Adipocyte (in vitro differentiated cells): Measurements from ENCODE around the gene NUP93.
A peak's percentile ranks its signal among the peaks of the same experiment; 100 is the strongest.

Experiments used
- DNase-seq: peaks from one replicate; pipeline ENCODE4 v3.0.0-alpha.2; 2015; ENCODE audit warnings: low read depth
- H3K27me3 ChIP-seq: replicated peaks from 2 replicates; pipeline ENCODE4 v1.7.0; 2013; ENCODE audit warnings: mild to moderate bottlenecking, low read length, moderate library complexity; ENCODE audit not compliant: control insufficient read depth, insufficient read depth
- H3K36me3 ChIP-seq: 2 replicates; pipeline ENCODE4 v1.7.0; 2013; ENCODE audit warnings: low read length, mild to moderate bottlenecking, moderate library complexity; ENCODE audit not compliant: control insufficient read depth, insufficient read depth, severe bottlenecking
- H3K4me1 ChIP-seq: 2 replicates; pipeline ENCODE4 v1.7.0; 2013; ENCODE audit warnings: mild to moderate bottlenecking, low read length, moderate library complexity; ENCODE audit not compliant: control insufficient read depth, insufficient read depth
- H3K4me3 ChIP-seq: 2 replicates; pipeline ENCODE4 v1.7.0; 2013; ENCODE audit warnings: mild to moderate bottlenecking, low read length, moderate library complexity
- H3K9ac ChIP-seq: 2 replicates; pipeline ENCODE4 v1.7.0; 2013; ENCODE audit warnings: mild to moderate bottlenecking, low read length, moderate library complexity
- H3K9me3 ChIP-seq: 2 replicates; pipeline ENCODE4 v1.7.0; 2013; ENCODE audit warnings: mild to moderate bottlenecking, low read length, moderate library complexity; ENCODE audit not compliant: control insufficient read depth

The NUP93 gene

DNA sequence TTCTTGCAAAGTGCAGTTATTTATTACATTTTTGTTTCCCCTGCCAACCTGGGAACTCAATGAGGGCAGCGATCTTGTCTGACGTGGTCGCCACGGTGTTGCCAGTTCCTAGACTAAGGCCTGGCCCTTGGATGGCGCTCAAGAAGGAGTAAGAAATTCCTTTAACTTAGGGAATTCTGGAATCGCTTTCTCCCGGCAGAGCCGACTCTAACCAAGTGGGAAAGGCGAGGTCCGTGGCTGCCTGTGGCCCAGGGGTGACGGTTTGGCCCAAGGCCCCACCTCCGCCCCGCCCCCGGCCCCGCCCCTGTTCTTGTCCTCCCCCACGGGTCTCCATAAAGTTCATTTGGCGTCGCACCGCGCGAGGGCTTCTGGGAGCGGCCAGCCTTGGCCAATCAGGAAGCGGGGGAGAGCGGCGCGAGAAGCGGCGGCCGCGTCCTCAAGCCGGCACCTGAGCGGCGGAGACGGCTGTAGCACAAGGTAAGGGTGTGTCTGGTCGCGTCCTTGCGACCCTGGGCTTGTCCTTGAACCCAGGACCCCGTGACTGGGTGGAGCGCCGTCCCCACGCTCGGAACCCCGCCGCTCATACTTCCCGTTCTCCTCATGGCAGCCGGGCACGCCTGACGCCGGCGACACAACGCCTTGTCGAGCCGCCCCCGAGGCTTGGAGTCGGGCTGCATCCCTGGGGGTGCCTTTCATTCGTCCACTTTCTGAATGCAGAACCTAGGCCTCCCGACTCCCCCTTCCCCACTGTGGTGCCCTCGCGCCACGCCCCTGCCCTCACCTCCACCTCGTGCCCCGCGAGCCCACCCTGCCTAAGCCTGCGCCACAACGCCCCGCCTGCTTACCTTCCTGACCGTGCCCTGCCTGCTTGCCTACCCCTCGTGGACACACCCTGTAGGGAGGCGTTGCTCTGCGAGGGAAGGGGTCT, at the start of gene NUP93:
TSS of gene NUP93 (plus strand) at position 395 of the 928 bp plus-strand sequence. CDS start 18,119 bp downstream, outside the sequence.
- peak within 1 kb of the TSS; percentile 98 for H3K4me3 ChIP-seq
- no peaks in the 10 kb centered on the region for H3K9me3 ChIP-seq
- no peaks in the 10 kb centered on the region for H3K36me3 ChIP-seq
- peaks cover 18% of the 10 kb centered on the region for H3K4me1 ChIP-seq
- DNase-seq: peak; percentile 98
- H3K9ac ChIP-seq: peak within 1 kb of the TSS; percentile 95
- H3K27me3 ChIP-seq: no peaks in the 10 kb centered on the region

DNA sequence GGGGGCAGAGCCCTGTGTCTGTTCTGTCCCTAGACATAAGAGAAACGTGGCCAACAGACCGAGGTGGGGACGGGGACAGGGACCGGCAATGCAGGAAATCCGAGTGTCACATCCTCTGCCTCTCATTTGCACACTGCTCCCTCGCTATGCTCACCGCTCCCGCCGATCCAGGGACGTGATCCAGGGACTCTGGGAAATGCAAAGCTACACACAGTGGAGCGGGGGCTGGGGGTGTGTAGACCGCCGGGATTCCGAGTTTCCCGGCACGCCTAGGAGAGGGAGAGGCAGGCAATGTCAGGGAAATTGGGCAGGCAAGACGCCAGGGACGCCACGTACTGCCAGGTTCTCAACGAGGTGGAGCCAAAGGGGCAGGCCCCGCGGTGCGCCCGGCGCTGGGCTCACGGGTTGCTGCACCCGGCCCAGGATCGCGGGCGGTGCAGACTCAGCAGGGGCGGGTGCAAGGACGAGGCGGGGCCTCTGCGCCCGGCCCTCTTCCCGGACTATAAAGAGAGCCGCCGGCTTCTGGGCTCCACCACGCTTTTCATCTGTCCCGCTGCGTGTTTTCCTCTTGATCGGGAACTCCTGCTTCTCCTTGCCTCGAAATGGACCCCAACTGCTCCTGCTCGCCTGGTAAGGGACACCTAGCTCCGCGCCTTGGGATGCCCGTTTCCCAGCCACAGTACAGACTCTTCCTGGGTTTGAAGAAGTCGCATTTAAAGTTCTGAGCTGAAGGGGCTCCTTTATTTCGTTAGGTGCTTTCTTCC, 47.8 kb upstream of the NUP93 start, which contains the start of gene MT1X:
TSS of gene MT1X (plus strand) at position 532 of the 764 bp plus-strand sequence. CDS start at position 603, 71 bp downstream.
- Histone ChIP-seq H3K27me3 (peaks cover 4% of the 10 kb centered on the region), H3K4me3 (peak within 1 kb of the TSS; percentile 83)
- DNase-seq: peak; percentile 92

DNA sequence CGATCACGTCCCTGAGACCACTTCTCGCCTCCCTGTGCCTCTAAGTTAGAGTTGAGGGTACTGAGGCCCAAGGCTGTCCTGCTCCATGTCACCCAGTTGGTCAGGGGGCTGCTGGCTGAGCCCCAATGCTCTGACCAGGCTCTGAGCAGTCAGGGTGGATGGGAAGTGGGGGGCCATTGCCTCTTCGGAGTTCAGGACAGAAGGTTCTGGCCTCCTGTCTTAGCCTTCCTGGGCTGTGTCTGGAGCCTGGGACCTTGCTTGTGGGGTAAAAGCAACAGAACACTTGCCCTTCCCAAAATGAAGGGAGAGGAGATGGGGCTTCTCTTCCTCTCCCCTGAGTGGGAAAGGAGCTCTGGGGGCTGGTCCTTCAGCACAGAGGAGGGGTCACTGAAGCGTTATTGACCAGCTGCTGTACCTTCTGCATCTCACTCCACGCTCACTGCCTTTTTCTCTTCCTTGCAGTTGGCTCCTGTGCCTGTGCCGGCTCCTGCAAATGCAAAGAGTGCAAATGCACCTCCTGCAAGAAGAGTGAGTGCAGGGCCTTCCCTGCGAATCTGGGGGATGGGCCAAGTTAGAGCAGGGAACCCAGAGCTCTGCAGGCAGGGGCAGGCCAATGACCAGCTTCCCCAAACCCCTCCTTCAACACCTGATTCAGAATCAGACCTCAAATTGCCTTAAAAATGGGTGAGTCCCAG, 47.1 kb upstream of the NUP93 start:
- peak overlapping the region; percentile 87 for H3K9ac ChIP-seq
- no peaks in the 10 kb centered on the region for H3K27me3 ChIP-seq
- DNase-seq: no peak
- H3K36me3 ChIP-seq: no peaks in the 10 kb centered on the region
- H3K4me1 ChIP-seq: peaks cover 41% of the 10 kb centered on the region
- H3K9me3 ChIP-seq: peaks cover 18% of the 10 kb centered on the region
- peak overlapping the region; percentile 83 for H3K4me3 ChIP-seq

More for the DNA sequence above, 47.8 kb upstream of the NUP93 start, which contains the start of gene MT1X:
- Histone ChIP-seq H3K9ac (peak within 1 kb of the TSS; percentile 87), H3K36me3 (no peaks in the 10 kb centered on the region), H3K9me3 (peaks cover 12% of the 10 kb centered on the region), H3K4me1 (peaks cover 41% of the 10 kb centered on the region)

DNA sequence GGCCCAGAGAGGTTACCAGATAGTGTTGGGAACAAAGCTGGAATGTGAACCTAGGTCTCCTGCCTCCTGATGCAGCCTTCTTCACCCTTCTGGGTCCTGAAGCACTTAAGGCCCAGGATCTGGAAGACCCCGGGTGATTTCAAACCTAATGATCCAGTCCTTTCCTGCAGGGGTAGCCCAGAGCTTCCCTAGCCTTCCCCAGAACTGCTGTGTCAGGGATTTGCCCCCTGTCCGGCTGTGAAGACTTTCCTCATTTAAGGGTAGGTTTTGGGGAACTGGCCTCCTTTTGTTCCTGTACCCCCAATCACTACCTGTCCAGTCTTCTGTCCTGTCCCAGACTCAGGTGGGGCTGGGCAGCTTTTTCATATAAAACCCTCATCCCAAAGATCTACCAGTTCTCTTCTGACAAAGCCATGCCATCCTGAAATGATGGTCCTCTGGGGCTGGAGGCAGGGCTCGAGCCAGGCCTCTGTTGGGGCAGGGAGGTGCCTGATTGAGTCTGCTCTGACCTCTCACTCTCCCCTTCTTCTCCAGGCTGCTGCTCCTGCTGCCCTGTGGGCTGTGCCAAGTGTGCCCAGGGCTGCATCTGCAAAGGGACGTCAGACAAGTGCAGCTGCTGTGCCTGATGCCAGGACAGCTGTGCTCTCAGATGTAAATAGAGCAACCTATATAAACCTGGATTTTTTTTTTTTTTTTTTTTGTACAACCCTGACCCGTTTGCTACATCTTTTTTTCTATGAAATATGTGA, 46.3 kb upstream of the NUP93 start:
- peak overlapping the region; percentile 83 for H3K4me3 ChIP-seq
- H3K36me3 ChIP-seq: no peaks in the 10 kb centered on the region
- peaks cover 21% of the 10 kb centered on the region for H3K9me3 ChIP-seq
- no peaks in the 10 kb centered on the region for H3K27me3 ChIP-seq
- peaks cover 41% of the 10 kb centered on the region for H3K4me1 ChIP-seq
- peak overlapping the region; percentile 87 for H3K9ac ChIP-seq
- no peak for DNase-seq

DNA sequence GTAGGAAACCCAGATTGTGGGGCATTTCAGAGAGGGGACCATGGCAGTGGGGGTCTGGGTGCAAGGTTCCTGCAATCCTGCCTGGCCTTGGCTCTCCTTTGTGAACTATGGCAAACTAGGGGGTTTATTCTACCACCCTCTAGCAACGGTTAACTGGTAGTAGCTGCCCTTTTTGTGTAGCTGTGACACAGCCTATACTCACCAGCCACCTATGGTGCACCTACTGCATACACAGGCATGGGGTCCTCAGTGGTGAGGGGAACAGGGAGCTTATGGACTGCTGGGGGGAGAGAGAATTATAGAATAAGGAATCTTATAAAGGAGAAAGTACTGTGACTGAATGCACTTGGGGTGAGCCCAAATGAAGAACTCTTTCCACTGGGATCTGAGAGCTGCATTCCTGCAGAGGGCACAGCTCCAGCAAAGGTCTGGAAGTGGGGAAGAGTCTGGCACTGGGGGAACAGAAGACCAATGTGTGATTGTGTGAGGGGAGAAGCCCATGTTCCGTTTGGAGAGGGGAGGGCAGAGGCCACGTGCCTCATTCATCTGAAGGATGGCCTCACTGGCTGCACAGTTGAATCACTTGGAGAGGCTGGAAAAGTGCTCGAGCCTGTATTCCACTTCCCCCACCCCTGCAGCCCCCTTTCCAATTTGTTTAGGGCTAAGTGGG, 45.5 kb upstream of the NUP93 start:
- Histone ChIP-seq H3K36me3 (no peaks in the 10 kb centered on the region), H3K9ac (peak overlapping the region; percentile 87), H3K4me3 (peak overlapping the region; percentile 83), H3K4me1 (peaks cover 41% of the 10 kb centered on the region), H3K27me3 (no peaks in the 10 kb centered on the region), H3K9me3 (peaks cover 21% of the 10 kb centered on the region)
- no peak for DNase-seq

DNA sequence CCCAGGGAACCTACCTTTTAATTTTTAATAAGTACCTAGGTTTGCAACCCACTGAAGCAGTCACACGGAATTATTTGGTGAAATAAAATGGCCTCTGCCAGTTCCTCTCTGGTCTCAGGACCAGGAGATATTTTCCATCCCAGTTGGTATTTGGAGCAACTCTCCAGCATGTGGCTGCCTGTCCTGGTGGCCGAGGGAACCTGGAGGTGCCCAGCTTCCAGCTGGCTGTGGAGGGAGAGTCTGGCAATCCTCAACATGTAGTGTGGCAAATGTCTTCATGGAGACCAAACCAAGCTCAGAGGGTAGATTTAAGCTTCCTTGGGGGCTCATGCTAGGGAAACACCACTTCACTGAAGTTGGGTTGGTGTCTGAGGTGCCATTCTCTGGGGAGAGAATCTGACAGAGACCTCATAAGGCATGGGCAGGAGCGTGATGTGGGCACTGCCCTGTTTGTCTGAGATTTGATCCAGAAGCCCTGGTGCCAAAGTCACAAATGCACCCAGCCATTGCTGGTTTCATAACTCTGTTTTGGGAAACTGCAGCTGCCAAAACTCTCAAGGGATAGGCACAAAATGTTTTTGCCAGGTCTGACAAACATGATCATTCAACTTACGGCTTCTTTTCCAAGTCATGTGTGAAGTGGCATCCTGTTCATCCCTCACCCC, 44.9 kb upstream of the NUP93 start:
- H3K4me3 ChIP-seq: peak overlapping the region; percentile 83
- H3K27me3 ChIP-seq: no peaks in the 10 kb centered on the region
- H3K4me1 ChIP-seq: peaks cover 41% of the 10 kb centered on the region
- peaks cover 21% of the 10 kb centered on the region for H3K9me3 ChIP-seq
- no peak overlapping the region for H3K9ac ChIP-seq
- no peaks in the 10 kb centered on the region for H3K36me3 ChIP-seq
- DNase-seq: no peak

DNA sequence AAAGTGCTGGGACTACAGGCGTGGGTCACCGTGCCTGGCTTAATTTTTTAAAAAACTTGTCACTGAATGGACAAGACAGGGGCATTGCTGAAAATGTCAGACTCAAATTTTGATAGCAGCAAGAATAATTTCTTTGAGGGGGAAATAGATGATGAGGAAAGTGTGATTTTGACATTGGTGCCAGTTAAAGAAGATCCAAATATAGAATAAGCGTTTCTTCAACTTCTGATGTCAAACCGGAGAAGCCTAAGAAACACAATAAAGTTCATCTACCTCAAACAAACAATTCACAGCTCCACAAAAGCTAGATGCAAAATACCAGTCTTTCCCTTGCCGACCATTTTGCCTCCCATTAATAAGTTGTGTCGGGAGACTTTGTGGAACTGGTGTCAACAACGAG, 43.2 kb upstream of the NUP93 start:
- H3K27me3 ChIP-seq: no peaks in the 10 kb centered on the region
- peaks cover 35% of the 10 kb centered on the region for H3K4me1 ChIP-seq
- H3K4me3 ChIP-seq: no peak overlapping the region
- DNase-seq: no peak
- no peaks in the 10 kb centered on the region for H3K36me3 ChIP-seq
- no peak overlapping the region for H3K9ac ChIP-seq
- H3K9me3 ChIP-seq: peaks cover 21% of the 10 kb centered on the region

DNA sequence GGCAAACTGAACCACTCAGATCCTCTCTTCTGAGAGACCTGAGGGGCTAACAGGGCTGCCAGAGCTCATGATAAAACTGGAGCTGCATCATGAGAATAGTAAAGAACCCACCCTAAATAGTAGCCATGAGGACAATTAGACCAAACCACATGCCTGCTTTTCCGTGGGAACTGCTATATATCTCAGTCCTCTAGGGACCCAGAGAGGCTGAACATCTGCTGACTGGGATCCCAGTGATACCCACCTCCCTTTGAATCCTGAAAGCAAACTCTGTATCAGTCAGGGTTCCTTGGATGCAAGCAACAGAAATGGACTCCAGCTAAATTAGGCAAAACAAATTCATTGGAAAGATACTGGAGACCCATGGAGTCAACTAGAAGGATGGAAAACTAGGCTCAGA, 41.2 kb upstream of the NUP93 start:
- Histone ChIP-seq H3K27me3 (no peaks in the 10 kb centered on the region), H3K4me3 (no peak overlapping the region), H3K9me3 (peaks cover 21% of the 10 kb centered on the region), H3K9ac (no peak overlapping the region), H3K4me1 (peaks cover 20% of the 10 kb centered on the region), H3K36me3 (no peaks in the 10 kb centered on the region)
- no peak for DNase-seq

DNA sequence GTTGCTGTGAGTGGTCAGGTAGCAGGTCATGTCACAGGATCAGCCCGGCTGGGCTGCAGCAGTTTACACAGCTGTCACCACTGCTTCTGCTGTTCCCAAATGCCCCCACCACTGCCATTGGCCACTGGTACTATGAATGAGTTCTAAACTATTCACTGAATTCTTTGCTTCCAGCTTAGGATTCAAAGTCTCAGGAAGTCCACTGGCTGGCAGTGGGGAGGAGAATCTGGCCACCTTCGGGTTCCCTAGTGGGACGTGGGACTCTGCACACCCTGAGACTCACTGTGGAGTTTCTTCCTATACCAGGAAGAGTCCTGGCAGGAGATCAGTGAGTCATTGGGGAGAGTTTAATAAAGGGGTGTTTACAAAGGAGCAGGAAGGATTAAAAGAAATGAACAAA, 40.8 kb upstream of the NUP93 start:
- Histone ChIP-seq H3K9ac (no peak overlapping the region), H3K27me3 (no peaks in the 10 kb centered on the region), H3K4me1 (peaks cover 16% of the 10 kb centered on the region), H3K36me3 (no peaks in the 10 kb centered on the region), H3K4me3 (no peak overlapping the region), H3K9me3 (peaks cover 21% of the 10 kb centered on the region)
- no peak for DNase-seq
